Neural progenitor cell (in vitro differentiated cells): ENCODE data around the gene CAPZA1.

Experiments used
- CTCF ChIP-seq: fragments of 200-600 bp; sonication (generic); IDR thresholded peaks from 2 replicates; pipeline ENCODE4 v1.5.1; 2017; ENCODE audit warnings: antibody characterized with exemption, mild to moderate bottlenecking
- EZH2 ChIP-seq: fragments of 200-600 bp; sonication (generic); IDR thresholded peaks from 2 replicates; pipeline ENCODE4 v1.6.1; 2017; ENCODE audit warnings: antibody characterized with exemption, mild to moderate bottlenecking, moderate library complexity
- EZH2phosphoT487 ChIP-seq: fragments of 200-600 bp; sonication (generic); IDR thresholded peaks from 2 replicates; pipeline ENCODE4 v1.6.1; 2017; ENCODE audit warnings: antibody characterized with exemption

DNA sequence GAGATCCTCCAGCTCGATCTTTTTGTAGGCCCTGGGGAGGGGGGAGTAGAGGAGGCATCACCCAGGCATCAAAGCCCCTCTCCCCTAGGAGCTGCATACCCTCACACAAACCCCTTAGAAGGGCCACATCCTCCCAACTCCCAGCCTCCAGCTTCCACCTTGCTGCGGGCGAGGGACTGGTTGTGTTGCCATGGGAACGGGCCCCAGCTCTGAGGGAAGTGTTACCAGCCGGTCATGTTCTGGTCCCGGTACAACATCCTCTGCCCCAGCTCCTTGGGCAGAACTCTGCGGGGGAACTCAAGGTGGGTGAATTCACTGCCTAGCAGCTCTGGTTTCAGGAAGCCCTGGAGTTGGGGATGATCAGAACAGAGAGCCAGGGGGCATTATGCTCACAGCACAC, 91.4 kb downstream of the CAPZA1 start:
- TF ChIP-seq CTCF = no peak
- no peak for TF ChIP-seq EZH2
- TF ChIP-seq EZH2phosphoT487 = no peak
